IPS-NIHi7 (cell line): ENCODE measurements around the gene TOX4.
"Not testable (repeated sequence)": the region's sequence is repeated elsewhere in the genome, so short reads cannot be mapped to it uniquely, and the experiment has no call there.

ENCODE experiments used
- DNase-seq: peaks from one replicate; pipeline ENCODE4 v3.0.0; 2012; ENCODE audit warnings: mixed read lengths; ENCODE audit errors: extremely low spot score

The TOX4 gene

GRCh38 chr14:21476925-21477681, at the start of gene TOX4, which contains the start of gene RAB2B:
TSS of gene TOX4 (plus strand) at chr14:21477195. CDS start at chr14:21477279, 84 bp downstream.
TSS of gene RAB2B (minus strand) at chr14:21476959. CDS start at chr14:21476872, 87 bp downstream.
- DNase-seq, result peak; percentile 98

DNA sequence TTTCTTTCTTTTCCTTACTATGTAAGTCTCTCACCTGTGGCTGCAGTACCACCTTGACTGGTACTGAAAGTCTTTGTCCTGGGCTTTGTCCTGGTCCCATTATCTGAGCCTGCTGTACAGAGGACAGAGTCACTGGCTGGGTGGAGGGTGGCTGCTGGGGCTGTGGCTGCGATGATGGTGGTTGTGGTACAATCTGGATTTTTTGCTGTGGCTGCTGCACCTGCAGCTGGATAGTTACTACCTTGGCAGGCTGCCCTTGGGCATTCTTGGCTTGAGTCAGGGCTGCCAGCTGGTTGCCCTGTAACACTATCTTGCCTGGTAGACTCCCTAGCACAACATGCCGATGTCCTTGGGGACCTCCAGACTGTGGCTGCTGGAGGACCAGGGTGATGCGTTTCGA, 48.1 kb upstream of the TOX4 start:
- DNase-seq, result no peak

GRCh38 chr14:21431126-21431525, 45.9 kb upstream of the TOX4 start:
- DNase-seq, result no peak

GRCh38 chr14:21436567-21437062, 40.4 kb upstream of the TOX4 start:
- no peak for DNase-seq

DNA sequence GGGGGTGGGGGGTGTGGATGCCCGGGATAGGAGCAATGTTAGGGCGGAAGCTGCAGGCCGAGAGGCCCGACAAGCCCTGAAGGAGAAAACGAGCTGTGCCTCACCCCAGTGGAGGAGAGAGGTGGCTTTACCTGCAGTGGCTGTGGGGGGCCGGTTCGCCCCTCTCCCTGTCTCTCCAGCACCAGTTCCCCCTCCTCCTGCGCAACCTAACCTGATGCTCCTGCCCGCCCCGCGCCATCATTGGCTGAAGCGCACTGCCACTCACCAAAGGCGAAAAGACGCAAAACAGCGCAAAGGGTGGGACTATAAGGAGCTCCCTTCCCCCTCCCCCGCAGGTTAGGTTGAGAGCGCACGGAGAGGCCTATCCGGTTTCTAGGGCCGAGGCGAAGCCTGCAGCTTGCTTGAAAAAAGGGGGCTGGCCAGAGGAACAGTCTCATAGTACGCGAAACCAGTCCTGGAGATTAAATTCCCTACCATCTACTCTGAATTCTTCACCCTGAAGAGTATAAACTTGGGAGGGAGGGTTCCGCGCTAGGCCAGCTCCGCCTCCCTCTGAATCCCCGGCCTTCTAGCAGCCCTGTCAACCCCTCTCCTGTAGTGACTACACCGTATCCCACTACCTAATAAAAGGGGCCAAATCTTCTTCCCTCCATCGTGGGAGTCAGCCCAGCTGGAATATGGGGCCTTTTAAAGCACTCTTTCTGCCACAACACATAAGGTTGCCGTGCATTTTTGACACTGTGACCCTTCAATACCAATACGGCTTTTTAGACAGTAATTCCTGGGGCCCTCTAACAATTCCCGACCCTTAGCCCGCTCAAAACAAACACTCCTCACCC, 39.7 kb upstream of the TOX4 start:
- peak; percentile 98 for DNase-seq

DNA sequence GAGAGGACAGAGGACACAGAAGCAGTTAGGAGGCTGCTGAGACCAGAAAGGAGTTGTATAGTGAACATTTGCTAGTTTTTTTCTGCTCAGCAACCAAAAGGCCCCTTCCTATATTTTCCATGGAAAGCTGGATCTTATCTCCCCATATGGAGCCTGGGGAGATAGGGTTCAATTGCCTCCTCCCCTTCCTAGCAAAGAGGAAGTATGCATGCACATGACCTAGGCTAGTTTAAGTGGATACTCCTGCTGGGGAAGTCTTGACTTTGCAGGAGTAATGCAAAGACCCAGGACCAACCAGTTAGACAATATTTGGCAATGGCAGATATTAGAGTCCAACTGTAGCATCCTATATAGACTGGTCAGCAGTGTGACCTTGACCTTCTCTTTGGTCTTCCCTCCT, 36.1 kb upstream of the TOX4 start:
- no peak for DNase-seq

DNA sequence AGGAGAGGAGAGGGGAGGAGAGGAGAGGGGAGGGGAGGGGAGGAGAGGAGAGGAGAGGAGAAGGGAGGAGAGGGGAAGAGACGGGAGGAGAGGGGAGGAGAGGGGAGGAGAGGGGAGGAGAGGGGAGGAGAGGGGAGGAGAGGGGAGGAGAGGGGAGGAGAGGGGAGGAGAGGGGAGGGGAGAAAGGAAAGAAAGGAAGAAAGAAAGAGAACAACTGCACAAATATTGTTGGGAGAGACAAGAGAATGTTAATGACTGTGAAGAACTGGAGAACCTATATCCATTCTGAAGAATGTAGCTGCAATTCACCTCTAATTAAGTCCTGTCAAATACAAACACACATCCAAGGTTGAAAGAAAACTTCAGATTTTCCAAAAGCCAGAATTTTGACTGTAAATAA, 34.3 kb upstream of the TOX4 start:
- not testable (repeated sequence) for DNase-seq

DNA sequence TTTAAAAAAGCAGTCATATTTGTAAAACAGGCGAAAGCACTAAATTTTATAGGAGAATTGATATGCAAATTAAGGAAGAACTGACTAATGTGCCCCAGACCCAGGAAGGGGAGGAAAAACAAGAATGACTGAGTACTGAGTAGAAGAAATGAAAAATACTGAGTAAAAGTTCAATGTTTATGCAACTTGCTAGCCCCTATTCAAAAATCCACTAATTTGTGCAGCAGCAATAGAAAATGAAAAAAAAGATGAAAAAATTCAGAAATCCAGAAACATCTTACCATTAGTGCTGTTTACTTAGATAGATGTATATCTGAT, 27.1 kb upstream of the TOX4 start:
- DNase-seq, result no peak

DNA sequence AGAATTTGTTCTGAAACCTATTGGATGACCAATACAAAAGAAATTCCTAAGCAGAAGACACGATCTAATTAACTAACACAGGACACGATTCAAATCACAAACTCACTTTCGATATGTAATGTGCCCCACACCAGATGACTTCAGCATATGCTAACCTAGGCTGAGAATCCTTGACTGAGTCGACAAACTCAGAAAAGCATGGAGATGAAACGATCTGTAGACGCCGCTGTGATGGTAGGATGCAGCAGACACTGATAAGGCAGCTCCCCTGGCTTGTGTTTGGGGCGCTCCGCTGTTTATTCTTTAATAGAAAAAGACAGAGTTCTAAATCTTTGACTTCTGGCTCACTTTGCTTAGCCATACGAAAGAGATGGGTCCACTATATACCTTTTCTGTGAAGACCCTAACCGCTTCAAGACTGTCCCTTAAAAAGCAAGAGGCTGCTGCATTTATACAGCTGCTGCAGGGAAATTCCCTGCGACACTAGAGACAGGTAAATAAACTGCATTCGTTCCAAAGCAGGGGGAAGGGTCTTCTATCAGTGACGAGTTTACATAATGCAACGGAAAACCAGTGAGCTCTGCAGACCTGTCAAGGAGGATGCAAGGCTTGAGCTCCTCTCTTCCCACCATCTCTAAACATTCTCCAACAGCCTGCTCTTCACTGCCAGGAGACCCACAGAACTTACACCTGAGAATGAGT, 22.0 kb upstream of the TOX4 start:
- DNase-seq, result peak; percentile 11

GRCh38 chr14:21455592-21455911, 21.4 kb upstream of the TOX4 start:
- no peak for DNase-seq

DNA sequence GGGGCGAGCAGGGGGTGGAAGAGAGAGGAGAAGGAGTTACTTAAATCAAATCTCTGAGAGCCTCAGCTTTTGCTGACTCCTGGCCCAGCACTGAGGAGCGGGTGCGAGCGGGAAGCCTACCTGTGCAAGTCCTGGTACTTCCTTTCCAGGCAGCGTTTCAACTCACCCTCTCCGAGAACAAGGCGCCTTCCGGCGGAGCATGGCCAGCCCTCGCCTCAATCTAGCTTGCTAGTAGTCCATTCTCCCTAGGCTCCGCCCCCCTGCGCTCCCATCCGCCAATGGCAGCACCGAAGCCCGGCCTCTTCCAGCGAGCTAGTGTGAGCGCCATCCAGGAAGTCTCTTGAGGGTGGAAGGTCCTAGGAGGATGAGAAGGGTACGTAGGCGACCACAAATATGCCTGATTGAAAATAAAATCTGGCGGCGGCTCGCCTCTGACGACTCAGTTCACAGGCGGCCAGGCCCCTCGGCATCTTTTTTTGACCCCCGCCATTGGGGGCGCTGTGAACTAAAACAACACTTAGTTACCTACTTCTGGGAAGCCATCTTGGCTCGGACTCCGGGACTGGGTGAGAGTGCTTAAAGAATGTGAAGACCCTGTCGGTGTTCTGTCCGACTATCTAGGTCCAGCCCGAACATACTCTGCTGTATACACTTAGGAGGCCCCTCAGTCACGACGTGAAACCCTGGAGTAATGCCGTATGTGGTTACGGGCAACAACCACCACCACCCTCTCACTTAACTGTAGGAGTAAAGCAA, 20.9 kb upstream of the TOX4 start, which contains the start of gene CHD8:
Gene CHD8, minus strand, starts transcription at position 212 of the 756 bp plus-strand sequence. CDS start 24,480 bp downstream, outside the sequence.
- peak; percentile 99 for DNase-seq

DNA sequence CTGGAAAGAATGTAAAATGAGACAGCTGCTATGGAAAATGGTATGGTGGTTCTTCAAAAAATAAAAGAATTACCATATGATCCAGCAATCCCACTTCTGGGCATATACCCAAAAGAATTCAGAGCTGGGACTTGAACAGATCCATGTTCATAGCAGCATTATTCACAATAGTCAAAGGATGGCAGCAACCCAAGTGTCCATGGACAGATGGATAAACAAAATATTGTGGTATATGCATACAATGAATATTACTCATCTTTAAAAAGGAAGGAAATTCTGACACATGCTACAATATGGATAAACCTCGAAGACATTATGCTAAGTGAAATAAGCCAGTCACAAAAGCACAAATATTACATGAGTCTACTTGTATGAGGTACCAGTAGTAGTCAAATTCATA, 9.4 kb upstream of the TOX4 start:
- no peak for DNase-seq

DNA sequence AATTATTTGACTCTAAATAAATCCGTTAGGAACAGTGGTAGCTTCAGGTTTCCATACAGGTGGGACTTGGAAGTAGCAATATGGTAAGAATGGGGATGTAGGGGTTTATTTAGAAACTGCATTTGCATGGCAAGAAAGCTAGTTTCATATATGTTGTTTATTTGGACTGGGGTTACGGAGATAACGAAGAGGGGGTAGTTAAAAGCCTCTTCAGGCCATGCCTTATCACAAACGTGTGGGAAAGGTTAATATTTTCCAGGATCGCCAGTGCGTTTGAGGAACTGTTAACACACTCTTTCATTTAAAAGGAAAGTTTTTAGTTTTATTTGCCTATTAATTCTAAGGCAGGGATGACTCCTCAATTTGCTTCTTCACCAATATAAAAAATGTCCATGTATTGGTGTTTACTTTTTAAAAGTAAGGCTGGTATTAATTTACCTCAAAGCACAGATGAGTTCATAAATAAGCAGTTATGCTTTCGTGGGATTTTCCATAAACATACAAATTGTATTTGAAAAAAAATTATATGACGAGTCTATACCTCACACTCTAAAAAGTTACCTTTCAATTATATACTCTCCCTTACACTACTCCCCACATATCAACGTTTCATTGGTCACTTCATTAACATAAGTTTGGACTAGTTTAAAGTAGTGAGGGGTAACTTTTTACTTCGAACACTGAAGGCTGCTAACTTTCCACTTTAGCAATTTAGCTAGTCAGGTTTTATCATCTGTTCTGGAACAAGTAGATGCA, 1.1 kb upstream of the TOX4 start:
- DNase-seq, result no peak

DNA sequence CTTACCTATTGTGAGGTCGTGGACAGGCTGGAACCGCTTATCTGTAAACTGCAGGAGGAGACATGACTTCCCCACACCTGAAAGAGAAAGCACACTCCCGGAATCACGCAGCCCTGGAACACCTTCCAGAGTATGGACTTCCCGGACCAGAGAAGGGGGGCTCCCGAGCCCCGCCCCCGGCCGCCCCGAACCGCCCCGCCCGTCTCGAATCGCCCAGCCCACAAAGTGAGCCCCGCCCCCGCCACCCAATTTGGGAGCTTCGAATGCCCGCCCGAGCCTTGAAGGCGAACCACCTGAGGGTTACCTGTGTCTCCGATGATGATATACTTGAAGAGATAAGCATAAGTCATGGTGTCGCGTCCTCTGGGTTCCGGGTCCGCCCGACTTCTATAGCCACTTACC, 471 bp upstream of the TOX4 start:
- peak; percentile 81 for DNase-seq

DNA sequence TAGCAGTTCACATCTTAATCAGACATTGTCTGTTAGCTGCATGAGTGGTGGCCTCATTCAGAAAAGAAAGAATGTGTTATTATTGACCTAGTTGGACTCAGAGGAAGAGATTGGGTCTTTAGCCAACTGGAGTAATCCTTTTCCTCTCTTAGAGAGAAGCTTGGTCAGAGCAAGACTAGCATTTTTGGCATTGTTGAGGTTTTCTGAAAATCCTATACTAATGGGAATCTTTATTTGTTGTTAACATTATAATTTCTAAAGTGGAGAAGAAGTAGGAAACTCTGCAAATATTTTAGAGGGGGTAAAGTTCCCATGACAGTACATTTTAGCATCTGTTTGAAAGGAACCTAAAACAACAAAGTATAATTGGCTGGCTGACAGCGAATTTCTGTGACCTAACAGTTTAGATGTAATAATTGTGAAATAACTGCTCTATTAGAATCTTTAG, 9.7 kb downstream of the TOX4 start:
- no peak for DNase-seq

- no peak for DNase-seq
Observed at GRCh38 chr14:21494902-21495762, 18.1 kb downstream of the TOX4 start.

GRCh38 chr14:21496453-21496852, 19.5 kb downstream of the TOX4 start:
- DNase-seq, result no peak

DNA sequence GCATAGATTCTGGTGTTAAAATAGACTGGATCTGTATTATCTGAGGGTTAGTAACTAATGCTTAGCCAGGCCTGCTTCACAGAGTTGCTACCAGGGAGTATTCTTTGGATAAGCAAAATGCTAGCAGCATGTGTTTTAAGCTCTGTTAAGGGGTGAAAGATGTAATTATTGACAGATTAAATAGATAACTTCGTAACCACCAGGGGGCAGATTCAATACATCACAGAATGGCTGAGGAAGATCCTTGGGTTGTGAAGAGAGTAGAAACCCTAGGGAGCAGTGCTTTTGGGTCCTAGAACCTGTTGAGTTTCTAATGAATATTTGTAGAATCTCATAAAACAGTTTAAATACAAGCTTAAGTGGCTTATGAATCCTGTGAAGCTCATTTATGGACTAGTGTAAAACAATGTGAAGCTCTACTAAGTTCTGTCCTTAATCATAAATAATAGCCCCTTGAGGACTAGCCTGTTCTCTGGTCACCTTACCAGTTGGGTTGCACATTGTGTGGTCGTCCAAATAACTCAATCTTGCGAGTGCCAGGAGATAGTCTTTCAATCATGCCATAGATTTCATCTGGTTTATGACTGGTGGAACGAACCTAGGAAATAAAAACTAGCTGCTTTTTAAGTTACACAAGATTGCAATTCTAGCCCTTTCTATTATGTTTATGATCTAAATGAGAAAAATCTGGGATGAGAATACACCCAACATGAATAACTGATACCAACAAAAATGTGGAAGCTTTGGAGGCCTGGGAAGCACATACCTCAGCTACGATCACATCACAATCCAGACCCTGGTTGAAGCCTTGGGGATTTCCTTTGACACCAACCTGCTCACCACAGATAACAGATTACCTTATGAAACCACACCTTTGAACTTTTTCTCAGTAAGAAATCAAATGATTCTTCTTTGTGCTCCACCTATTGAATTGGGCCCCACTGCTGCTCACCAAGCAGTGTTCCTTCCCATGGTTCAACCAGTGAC, 21.8 kb downstream of the TOX4 start:
- peak; percentile 58 for DNase-seq

DNA sequence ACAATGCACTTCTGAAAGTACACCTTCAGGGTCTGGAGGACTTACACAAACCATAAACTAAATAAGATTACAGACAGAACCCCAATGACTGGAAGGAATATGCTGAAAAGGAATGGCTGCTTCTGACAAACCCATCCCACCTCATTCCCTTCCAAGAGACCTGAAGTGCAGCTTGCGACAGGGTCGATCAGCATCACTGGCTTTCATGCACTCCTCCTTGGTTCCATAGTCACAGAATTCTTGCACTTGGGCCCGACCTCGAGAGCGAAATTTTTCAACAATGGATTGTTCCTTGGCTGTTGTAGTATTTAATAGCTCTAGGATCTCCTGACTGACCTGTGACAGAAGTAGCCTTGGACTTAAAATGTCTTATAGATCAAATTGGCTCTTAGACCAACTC, 24.6 kb downstream of the TOX4 start:
- no peak for DNase-seq
